ENCODE data around the gene ELAVL2. TPM values are rescaled to one million over a fixed set of nuclear protein-coding genes. Genes with fewer than 3 reads are reported as not detected.

ELAVL2 gene
- total RNA-seq, 1 experiment from 2014 or later, result 0.18 TPM

DNA sequence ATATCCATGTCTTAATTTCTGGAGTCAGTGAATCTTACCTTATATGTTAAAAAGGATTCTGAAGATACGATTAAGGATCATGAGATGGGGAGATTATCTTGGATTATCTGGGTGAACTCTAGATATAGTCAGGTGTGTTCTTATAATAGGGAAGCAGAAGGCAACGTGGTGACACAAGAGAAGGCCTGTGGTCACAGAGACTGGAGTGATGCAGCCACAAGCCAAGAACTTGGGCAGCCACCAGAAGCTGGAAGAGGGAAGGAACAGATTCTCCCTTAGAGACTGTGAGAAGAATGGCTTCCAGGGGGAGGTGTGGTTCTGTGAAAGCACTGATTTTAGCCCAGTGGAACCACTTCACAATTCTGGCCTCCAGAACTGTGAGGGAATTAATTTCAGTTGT lies 177.4 kb downstream of the ELAVL2 start:
- TF ChIP-seq, protein P1, sequence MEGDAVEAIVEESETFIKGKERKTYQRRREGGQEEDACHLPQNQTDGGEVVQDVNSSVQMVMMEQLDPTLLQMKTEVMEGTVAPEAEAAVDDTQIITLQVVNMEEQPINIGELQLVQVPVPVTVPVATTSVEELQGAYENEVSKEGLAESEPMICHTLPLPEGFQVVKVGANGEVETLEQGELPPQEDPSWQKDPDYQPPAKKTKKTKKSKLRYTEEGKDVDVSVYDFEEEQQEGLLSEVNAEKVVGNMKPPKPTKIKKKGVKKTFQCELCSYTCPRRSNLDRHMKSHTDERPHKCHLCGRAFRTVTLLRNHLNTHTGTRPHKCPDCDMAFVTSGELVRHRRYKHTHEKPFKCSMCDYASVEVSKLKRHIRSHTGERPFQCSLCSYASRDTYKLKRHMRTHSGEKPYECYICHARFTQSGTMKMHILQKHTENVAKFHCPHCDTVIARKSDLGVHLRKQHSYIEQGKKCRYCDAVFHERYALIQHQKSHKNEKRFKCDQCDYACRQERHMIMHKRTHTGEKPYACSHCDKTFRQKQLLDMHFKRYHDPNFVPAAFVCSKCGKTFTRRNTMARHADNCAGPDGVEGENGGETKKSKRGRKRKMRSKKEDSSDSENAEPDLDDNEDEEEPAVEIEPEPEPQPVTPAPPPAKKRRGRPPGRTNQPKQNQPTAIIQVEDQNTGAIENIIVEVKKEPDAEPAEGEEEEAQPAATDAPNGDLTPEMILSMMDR (IDR thresholded peaks at IDR 0.05; ENCODE audit: insufficient read depth in 1 of 2, low read depth in 1 of 2, low read length in 1 of 2, severe bottlenecking in 1 of 2, unreplicated experiment in 1 of 2), result no peak
- no peaks in the 10 kb centered on the region for H3K9me3 Mint-ChIP-seq (ENCODE audit: unreplicated experiment)
- no peaks in the 10 kb centered on the region for H3K27me3 Mint-ChIP-seq (ENCODE audit: insufficient read depth, unreplicated experiment)
- no peaks in the 10 kb centered on the region for H3K27me3 ChIP-seq (replicated peaks; ENCODE audit: control insufficient read depth, insufficient read depth, low read length)
- no peak overlapping the region for H3K4me3 Mint-ChIP-seq (ENCODE audit: unreplicated experiment)
- H3K4me1 Mint-ChIP-seq (ENCODE audit: low read depth, unreplicated experiment), result no peaks in the 10 kb centered on the region
- DNase-seq, result no peak
- H3K27ac Mint-ChIP-seq (ENCODE audit: unreplicated experiment), result no peak overlapping the region
- CTCF ChIA-PET, result no interaction called here
- H3K36me3 ChIP-seq (ENCODE audit: control insufficient read depth, insufficient read depth, low read length), result no peaks in the 10 kb centered on the region
- no peaks in the 10 kb centered on the region for H3K36me3 Mint-ChIP-seq (ENCODE audit: insufficient read depth, unreplicated experiment)
- H3K4me3 ChIP-seq (ENCODE audit: low read depth, low read length), result no peak overlapping the region
- POLR2A ChIA-PET, result no interaction called here
- BruUV-seq (replicated peaks), result no TSS peak
- H3K4me1 ChIP-seq, result no peaks in the 10 kb centered on the region
- intact Hi-C loops (cut with micrococcal nuclease; ENCODE audit: unreplicated experiment), result no loop called here
- no peaks in the 10 kb centered on the region for H3K9me3 ChIP-seq

DNA sequence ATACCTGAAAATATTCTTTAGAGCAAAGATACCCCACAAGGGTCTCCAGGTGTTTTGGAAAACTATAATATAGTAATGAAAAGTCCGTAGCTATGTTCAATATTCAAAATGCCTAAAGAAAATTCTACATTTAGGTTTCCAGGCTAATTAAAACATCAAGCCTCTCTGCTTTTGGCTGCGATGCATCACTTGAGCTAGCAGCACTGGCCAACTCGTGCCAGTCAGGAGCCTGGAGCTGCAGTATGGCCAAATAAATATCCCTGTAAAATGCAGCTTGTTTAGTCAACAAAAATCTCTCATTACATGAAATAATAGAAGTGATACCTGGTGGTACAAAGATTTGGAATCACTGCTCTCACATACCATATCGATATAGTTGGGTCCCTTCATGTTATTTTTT lies 181.1 kb downstream of the ELAVL2 start:
- Histone ChIP-seq H3K4me1 (no peaks in the 10 kb centered on the region), H3K9me3 (no peaks in the 10 kb centered on the region), H3K27me3 (replicated peaks; ENCODE audit: control insufficient read depth, insufficient read depth, low read length) (no peaks in the 10 kb centered on the region), H3K36me3 (ENCODE audit: control insufficient read depth, insufficient read depth, low read length) (no peaks in the 10 kb centered on the region), H3K4me3 (ENCODE audit: low read depth, low read length) (no peak overlapping the region)
- H3K9me3 Mint-ChIP-seq (ENCODE audit: unreplicated experiment), result no peaks in the 10 kb centered on the region
- H3K27me3 Mint-ChIP-seq (ENCODE audit: insufficient read depth, unreplicated experiment), result no peaks in the 10 kb centered on the region
- no peak overlapping the region for H3K27ac Mint-ChIP-seq (ENCODE audit: unreplicated experiment)
- no TSS peak for BruUV-seq (replicated peaks)
- TF ChIP-seq, protein P1 (IDR thresholded peaks at IDR 0.05; ENCODE audit: insufficient read depth in 1 of 2, low read depth in 1 of 2, low read length in 1 of 2, severe bottlenecking in 1 of 2, unreplicated experiment in 1 of 2), result no peak
- ChIA-PET POLR2A (no interaction called here), CTCF (no interaction called here)
- intact Hi-C loops (cut with micrococcal nuclease; ENCODE audit: unreplicated experiment), result no loop called here
- H3K4me3 Mint-ChIP-seq (ENCODE audit: unreplicated experiment), result no peak overlapping the region
- H3K36me3 Mint-ChIP-seq (ENCODE audit: insufficient read depth, unreplicated experiment), result no peaks in the 10 kb centered on the region
- H3K4me1 Mint-ChIP-seq (ENCODE audit: low read depth, unreplicated experiment), result no peaks in the 10 kb centered on the region
- no peak for DNase-seq

DNA sequence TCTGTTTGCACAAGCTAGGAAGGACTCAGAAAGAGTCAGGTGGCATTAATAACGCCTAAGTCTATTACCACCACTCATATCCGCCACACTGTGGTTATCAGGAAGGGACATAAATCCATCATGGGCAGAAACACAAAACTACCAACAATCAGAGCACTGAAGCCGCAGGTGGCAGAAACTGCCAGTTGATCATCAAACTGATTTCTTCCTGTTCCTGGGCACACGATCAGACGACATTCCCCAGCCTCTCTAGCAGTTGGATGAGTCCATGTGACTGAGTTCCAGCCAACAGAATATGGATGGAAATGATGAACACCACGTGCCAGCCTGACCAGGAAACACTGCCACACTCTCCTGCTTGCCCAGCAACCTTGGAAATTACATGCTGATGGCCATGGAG lies 181.7 kb downstream of the ELAVL2 start:
- Mint-ChIP-seq H3K4me1 (ENCODE audit: low read depth, unreplicated experiment) (no peaks in the 10 kb centered on the region), H3K27me3 (ENCODE audit: insufficient read depth, unreplicated experiment) (no peaks in the 10 kb centered on the region), H3K27ac (ENCODE audit: unreplicated experiment) (no peak overlapping the region), H3K4me3 (ENCODE audit: unreplicated experiment) (no peak overlapping the region), H3K36me3 (ENCODE audit: insufficient read depth, unreplicated experiment) (no peaks in the 10 kb centered on the region), H3K9me3 (ENCODE audit: unreplicated experiment) (no peaks in the 10 kb centered on the region)
- TF ChIP-seq, protein P1 (IDR thresholded peaks at IDR 0.05; ENCODE audit: insufficient read depth in 1 of 2, low read depth in 1 of 2, low read length in 1 of 2, severe bottlenecking in 1 of 2, unreplicated experiment in 1 of 2), result no peak
- BruUV-seq (replicated peaks), result no TSS peak
- Histone ChIP-seq H3K9me3 (no peaks in the 10 kb centered on the region), H3K4me1 (no peaks in the 10 kb centered on the region), H3K4me3 (ENCODE audit: low read depth, low read length) (no peak overlapping the region), H3K36me3 (ENCODE audit: control insufficient read depth, insufficient read depth, low read length) (no peaks in the 10 kb centered on the region), H3K27me3 (replicated peaks; ENCODE audit: control insufficient read depth, insufficient read depth, low read length) (no peaks in the 10 kb centered on the region)
- intact Hi-C loops (cut with micrococcal nuclease; ENCODE audit: unreplicated experiment), result no loop called here
- POLR2A ChIA-PET, result no interaction called here
- CTCF ChIA-PET, result no interaction called here
- no peak for DNase-seq

Measured in Caco-2 (cell line).